Esophagus squamous epithelium (tissue), 4 donors: Measurements from ENCODE around the gene CATSPERZ.

Source experiments
- POLR2A ChIP-seq, 4 donors: fragments of 450-650 bp; IDR thresholded peaks; one replicate each; pipeline ENCODE4 v1.6.1; 2017; ENCODE audit warnings: antibody characterized with exemption in 4 of 4, mild to moderate bottlenecking in 4 of 4, moderate library complexity in 3 of 4
- TF ChIP-seq, protein P1 (sequence below), 6 experiments: fragments of 450-650 bp in 4 of 6; fragments of 200-600 bp in 2 of 6; sonication (generic) in 2 of 6; IDR thresholded peaks; one replicate each; pipeline ENCODE4 v1.5.1; 2016 to 2019; ENCODE audit warnings: antibody characterized with exemption in 6 of 6, mild to moderate bottlenecking in 4 of 6, moderate library complexity in 4 of 6

DNA sequence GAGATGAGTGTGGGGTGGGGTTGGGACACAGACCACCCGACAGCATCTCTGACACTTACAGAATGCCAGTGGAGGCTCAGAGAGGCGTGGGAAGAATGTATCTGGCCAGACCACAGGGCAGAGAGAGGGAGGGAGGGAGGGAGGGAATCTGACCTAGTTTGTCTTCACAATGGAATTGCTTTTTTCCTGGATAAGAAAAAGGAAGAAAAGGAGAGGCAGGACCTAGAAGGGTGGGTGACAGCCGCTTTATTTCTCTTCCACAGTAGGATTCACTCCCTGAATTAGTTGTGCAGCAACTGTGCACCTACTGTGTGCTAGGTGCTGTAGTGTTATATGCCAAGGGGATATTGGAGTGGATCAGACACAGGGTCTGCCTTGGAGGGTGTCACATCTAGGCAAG lies 5.4 kb upstream of the CATSPERZ start:
- TF ChIP-seq, protein P1, sequence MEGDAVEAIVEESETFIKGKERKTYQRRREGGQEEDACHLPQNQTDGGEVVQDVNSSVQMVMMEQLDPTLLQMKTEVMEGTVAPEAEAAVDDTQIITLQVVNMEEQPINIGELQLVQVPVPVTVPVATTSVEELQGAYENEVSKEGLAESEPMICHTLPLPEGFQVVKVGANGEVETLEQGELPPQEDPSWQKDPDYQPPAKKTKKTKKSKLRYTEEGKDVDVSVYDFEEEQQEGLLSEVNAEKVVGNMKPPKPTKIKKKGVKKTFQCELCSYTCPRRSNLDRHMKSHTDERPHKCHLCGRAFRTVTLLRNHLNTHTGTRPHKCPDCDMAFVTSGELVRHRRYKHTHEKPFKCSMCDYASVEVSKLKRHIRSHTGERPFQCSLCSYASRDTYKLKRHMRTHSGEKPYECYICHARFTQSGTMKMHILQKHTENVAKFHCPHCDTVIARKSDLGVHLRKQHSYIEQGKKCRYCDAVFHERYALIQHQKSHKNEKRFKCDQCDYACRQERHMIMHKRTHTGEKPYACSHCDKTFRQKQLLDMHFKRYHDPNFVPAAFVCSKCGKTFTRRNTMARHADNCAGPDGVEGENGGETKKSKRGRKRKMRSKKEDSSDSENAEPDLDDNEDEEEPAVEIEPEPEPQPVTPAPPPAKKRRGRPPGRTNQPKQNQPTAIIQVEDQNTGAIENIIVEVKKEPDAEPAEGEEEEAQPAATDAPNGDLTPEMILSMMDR (IDR thresholded peaks at IDR 0.05): no peak
- TF ChIP-seq POLR2A (IDR thresholded peaks at IDR 0.05): no peak
